ENCODE measurements around the gene WDFY4. TPM values are rescaled to one million over a fixed set of nuclear protein-coding genes. Genes with fewer than 3 reads are reported as not detected.

The WDFY4 gene
- total RNA-seq, 1 experiment from 2014 or later, result not detected

GRCh38 chr10:48701139-48701901, 16.6 kb downstream of the WDFY4 start:
- H3K27me3 Mint-ChIP-seq (ENCODE audit: low read depth), result peaks cover 7% of the 10 kb centered on the region
- WGBS (ENCODE audit: extremely low coverage, insufficient read length, low lambda C conversion rate), result no CpG with 5 or more reads among the region's 8 CpGs
- no peak for DNase-seq

More at GRCh38 chr10:48701139-48701901, 16.6 kb downstream of the WDFY4 start:
- no peak overlapping the region for H2BK15ac ChIP-seq (ENCODE audit: low read depth, low read length)
- H2BK120ac ChIP-seq (ENCODE audit: low read depth, low read length, poor library complexity, severe bottlenecking), result no peak overlapping the region
- no peak overlapping the region for H2AFZ ChIP-seq (ENCODE audit: low read length)
- no peaks in the 10 kb centered on the region for H3K23me2 ChIP-seq (ENCODE audit: insufficient read length, low read depth, low read length, poor library complexity, severe bottlenecking)
- H3K4me1 ChIP-seq (ENCODE audit: insufficient read depth, low read length), result no peaks in the 10 kb centered on the region
- H3K27ac Mint-ChIP-seq, result no peak overlapping the region; a peak in 1 of 7 replicates
- no peak overlapping the region for H3K4me2 ChIP-seq (ENCODE audit: insufficient read depth, insufficient read length, low read length)
- no peaks in the 10 kb centered on the region for H3K27me3 ChIP-seq (ENCODE audit: insufficient read depth, low read length)
- no peaks in the 10 kb centered on the region for H3K9me3 ChIP-seq (ENCODE audit: control insufficient read depth, low read depth, low read length)
- H3K79me2 ChIP-seq (ENCODE audit: insufficient read depth, low read length), result no peaks in the 10 kb centered on the region
- H3K4ac ChIP-seq (ENCODE audit: low read depth, low read length), result no peak overlapping the region
- no peak overlapping the region for H3K4me3 Mint-ChIP-seq
- H3K18ac ChIP-seq (ENCODE audit: insufficient read length, low read depth, low read length), result no peak overlapping the region
- no peaks in the 10 kb centered on the region for H4K20me1 ChIP-seq (ENCODE audit: control insufficient read depth, insufficient read depth, insufficient read length)
- no peak overlapping the region for H3K23ac ChIP-seq (ENCODE audit: insufficient read length, low read depth, low read length)
- H3K9ac ChIP-seq (ENCODE audit: extremely low read depth, insufficient read length, low read length), result no peak overlapping the region
- H3K36me3 Mint-ChIP-seq (ENCODE audit: insufficient read depth in 1 of 3, low read depth in 3 of 3), result no peaks in the 10 kb centered on the region
- H3K79me1 ChIP-seq (ENCODE audit: insufficient read depth, low read depth, low read length, poor library complexity, severe bottlenecking), result no peaks in the 10 kb centered on the region
- H3K9me3 Mint-ChIP-seq, result no peaks in the 10 kb centered on the region
- H3K56ac ChIP-seq (ENCODE audit: insufficient read length, low read depth, low read length), result no peak overlapping the region
- H3K14ac ChIP-seq (ENCODE audit: insufficient read depth, low read length), result no peak overlapping the region
- no peak overlapping the region for H4K5ac ChIP-seq (ENCODE audit: insufficient read length, low read depth, low read length)
- no peak overlapping the region for H3K27ac ChIP-seq (ENCODE audit: insufficient read length, low read depth, low read length)
- no peak overlapping the region for H3T11ph ChIP-seq (ENCODE audit: low read length)
- H2BK12ac ChIP-seq (ENCODE audit: insufficient read length, low read depth, low read length), result no peak overlapping the region
- no peak overlapping the region for H4K8ac ChIP-seq (replicated peaks; ENCODE audit: insufficient read length, low read depth, low read length)
- TF ChIP-seq CTCF (conservative IDR thresholded peaks at IDR 0.05), result no peak
- H2BK20ac ChIP-seq (ENCODE audit: low read depth, low read length, poor library complexity, severe bottlenecking), result no peak overlapping the region
- H3K4me1 Mint-ChIP-seq, result peaks cover 2% of the 10 kb centered on the region in 2 experiments; a peak in 3 of 4 replicates
- H2BK5ac ChIP-seq (ENCODE audit: insufficient read length, low read length), result no peak overlapping the region
- H4K91ac ChIP-seq (ENCODE audit: insufficient read length, low read depth, low read length), result no peak overlapping the region
- no peak overlapping the region for H2AK5ac ChIP-seq (ENCODE audit: insufficient read length, low read length)

All from H9 (cell line).